ENCODE data around the gene IL1RAPL2.

DNA sequence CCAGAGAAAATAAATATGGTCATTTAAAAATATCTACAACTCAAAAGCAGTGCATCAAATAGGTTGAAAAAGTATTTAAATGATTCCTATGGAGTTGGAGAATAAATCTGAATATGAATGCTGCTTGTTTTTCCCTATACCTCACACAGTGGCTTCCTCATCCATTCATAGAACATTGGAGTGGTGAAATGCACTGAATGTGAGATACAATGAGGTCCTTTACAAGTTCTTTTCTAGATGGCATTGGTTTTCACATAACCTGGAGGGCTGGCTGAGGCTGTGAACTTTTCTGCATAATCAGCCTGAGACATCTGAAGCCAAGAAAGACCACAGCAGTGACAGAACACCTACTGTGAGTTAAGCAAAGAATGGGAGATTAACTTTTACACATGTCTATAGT lies 977.3 kb downstream of the IL1RAPL2 start:
- no peak for TF ChIP-seq EZH2 (IDR thresholded peaks at IDR 0.05)
- TF ChIP-seq POLR2AphosphoS5 (IDR thresholded peaks at IDR 0.05; ENCODE audit: borderline replicate concordance, low read depth, low read length) = no peak
- TF ChIP-seq FOXP2 (optimal IDR thresholded peaks at IDR 0.05; ENCODE audit: control extremely low read depth, extremely low read length, insufficient read depth) = no peak
